GM12865 (cell line): ENCODE data around the gene EHBP1L1.

Experiments used
- DNase-seq: peaks from one replicate; pipeline ENCODE4 v3.0.0; 2010; ENCODE audit warnings: low read depth
- H3K4me3 ChIP-seq: 2 replicates; pipeline ENCODE4 v1.5.1; 2011; ENCODE audit warnings: mild to moderate bottlenecking, low read depth, low read length, control low read depth
- TF ChIP-seq, protein P1 (sequence below): IDR thresholded peaks from 2 replicates; pipeline ENCODE4 v1.5.1; 2011; ENCODE audit warnings: low read length, control low read depth, low read depth, inconsistent platforms; ENCODE audit not compliant: insufficient read depth; ENCODE audit errors: missing control alignments

EHBP1L1 gene

DNA sequence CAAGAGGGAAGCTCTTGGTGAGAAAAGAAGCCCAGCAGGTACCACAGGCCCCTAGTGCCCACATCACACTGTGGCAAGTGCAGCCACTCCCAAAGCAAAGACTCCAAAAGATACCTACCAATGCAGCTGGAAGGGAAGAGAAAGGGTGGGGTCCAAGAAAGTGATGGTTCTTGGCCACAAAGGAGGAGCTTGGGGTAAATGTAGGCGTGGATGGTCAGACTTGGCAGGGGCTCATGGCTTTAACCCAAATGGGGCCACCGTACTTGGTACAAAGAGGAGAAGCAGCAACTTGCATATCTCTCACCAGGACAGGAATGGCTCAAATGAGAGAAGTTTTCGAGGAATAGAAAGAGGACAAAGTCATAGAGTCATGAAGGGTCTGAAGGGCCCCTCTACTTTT lies 33.4 kb downstream of the EHBP1L1 start:
- TF ChIP-seq, protein P1, sequence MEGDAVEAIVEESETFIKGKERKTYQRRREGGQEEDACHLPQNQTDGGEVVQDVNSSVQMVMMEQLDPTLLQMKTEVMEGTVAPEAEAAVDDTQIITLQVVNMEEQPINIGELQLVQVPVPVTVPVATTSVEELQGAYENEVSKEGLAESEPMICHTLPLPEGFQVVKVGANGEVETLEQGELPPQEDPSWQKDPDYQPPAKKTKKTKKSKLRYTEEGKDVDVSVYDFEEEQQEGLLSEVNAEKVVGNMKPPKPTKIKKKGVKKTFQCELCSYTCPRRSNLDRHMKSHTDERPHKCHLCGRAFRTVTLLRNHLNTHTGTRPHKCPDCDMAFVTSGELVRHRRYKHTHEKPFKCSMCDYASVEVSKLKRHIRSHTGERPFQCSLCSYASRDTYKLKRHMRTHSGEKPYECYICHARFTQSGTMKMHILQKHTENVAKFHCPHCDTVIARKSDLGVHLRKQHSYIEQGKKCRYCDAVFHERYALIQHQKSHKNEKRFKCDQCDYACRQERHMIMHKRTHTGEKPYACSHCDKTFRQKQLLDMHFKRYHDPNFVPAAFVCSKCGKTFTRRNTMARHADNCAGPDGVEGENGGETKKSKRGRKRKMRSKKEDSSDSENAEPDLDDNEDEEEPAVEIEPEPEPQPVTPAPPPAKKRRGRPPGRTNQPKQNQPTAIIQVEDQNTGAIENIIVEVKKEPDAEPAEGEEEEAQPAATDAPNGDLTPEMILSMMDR = no peak
- no peak for DNase-seq
- no peak overlapping the region for H3K4me3 ChIP-seq

DNA sequence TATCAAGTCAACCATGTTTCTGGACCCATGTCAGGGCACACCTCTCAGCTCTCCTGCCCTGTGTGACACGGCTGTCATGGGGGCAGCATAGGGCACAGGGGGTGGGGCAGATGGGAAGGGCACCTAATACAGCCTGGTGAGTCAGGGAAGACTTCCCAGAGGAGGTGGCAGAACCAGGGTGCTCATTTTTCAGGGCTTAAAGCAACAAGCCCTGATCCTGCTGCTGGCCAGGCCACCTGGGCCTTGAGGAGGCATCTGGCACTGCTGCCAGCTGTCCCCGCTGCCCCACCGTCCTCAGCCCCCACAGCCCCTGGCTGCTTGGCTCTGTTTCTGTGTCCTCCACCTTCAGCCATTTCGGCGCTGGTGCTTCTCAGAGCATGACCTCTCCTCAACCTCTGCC lies 33.8 kb downstream of the EHBP1L1 start:
- no peak for DNase-seq
- TF ChIP-seq, protein P1 = no peak
- H3K4me3 ChIP-seq = no peak overlapping the region

DNA sequence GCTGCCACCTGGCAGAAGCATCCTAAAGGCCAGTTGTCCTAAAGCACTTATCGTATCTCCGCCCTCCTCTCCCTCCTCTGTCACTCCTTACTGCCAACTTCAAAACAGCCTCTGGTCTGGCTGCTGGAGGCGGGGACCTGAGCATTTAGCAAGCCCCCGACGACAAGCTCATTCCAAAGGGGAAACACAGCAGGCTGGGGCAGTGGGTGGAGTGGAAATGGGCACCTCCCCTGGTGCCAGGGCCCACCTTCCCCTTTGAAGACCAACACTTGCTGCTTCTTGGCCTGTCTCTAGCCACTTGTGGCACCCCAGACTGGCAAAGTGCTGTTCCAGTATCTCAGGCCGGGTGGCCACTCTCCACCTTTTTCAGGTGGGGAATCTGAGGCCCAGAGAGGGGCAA lies 34.6 kb downstream of the EHBP1L1 start:
- DNase-seq = no peak
- TF ChIP-seq, protein P1 = no peak
- H3K4me3 ChIP-seq = no peak overlapping the region

DNA sequence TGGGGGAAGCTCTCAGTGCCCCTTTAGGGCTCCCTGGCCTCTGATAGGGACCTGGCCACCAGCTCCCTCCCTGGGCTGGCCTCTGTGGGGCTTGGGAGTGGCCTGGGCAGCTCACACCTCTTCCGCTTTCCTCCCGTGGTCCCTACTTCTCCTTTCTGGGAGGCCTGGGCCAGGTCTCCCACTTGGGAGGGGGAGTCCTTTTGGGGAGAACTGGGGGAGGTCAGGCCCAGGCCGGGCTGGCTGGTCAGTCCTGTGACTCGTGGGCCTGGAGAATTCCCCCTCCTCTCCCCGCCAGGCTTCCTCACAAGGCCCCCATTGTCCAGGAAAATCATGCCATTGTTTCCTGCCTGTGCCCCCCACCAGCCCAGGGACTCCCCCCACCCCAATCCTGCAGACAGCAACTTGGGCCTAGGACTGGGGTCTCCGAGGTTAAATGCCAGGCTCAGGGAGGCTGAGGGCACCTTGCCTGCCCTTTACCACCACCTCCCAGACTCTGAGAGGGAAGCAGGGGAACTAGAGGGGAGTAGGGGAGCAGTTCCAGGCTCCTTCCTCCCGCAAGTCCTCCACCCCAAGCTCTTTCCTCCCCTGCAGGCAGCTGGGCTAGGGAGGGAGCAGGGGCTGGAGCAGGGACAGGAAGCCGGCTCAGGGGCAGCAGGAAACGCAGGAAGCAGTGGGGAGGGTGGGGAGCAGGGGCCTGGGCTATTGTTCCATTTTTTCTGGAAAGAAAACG lies 35.3 kb downstream of the EHBP1L1 start:
- DNase-seq = no peak
- peak overlapping the region; percentile 82; the same call in 1 of the 2 replicates for H3K4me3 ChIP-seq
- TF ChIP-seq, protein P1 = no peak

DNA sequence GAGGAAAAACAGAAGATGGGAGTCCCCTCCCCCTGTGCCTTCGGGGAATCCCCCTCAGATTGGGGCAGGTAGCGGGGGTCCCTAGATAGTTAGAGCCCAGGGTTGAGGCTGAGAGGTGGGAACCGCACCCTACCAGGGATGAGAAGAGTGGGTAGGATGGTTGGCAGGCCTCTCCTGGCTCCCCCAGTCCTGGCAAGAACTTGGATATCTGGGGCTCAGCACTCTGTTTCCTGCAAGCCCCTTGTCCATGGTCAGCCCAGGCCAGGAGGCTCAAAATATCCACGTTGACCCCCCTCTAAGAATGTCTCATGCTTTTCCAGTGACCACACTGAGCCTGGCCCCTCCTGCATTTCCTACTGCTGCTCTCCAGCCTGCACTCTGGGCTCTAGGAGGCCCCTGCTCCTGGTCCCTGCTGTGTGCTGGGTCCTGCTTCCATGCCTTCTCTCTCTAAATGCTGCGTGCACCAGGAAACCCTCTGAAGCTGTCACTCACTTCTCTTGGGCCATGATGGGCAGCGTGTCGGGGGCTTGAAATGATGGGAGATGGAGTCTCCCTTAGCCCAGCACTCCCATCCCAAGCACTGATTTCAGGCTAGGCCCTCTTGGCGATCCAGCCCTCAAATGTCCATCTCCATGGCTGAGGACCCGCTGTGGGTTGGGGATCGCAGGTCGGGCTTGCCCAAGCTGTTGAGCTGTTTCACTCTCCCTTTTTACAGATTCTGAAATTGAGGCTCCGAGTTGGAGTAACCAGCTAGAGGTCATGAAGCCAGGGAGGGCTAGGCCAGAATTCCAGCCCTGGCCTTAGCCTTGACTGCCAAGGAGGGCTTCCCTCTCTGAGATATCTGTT lies 36.1 kb downstream of the EHBP1L1 start:
- peak overlapping the region; percentile 82 for H3K4me3 ChIP-seq
- DNase-seq = no peak
- TF ChIP-seq, protein P1 = no peak

DNA sequence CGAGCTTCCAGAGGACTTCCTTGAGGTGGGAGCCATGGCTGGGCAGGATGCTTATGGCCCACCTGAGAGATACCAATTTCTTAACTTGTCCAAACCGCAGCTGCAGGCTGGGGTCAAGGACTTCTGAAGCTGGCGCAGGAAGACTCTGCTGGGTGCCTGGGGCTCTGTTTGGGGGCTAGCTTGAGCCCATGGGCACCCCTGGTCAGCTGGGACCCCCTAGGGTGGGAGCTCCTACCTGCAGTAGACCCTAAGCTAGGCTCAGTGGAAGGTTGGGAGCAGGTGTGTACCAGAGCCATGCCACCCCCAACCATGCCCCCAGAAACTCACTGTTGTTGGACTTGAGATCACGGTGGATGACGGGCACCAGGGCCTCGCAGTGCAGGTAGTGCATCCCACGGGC lies 36.8 kb downstream of the EHBP1L1 start:
- TF ChIP-seq, protein P1 = no peak
- H3K4me3 ChIP-seq = peak overlapping the region; percentile 82
- no peak for DNase-seq
